ENCODE measurements around the gene SLC30A5.
"Not testable (repeated sequence)": the region's sequence is repeated elsewhere in the genome, so short reads cannot be mapped to it uniquely, and the experiment has no call there.

GRCh38 chr5:69088006-69088405, 5.8 kb upstream of the SLC30A5 start:
- not testable (repeated sequence) for TF ChIP-seq CTCF (IDR thresholded peaks at IDR 0.05; ENCODE audit: insufficient read depth, low read length); SPI1 (IDR thresholded peaks at IDR 0.05; ENCODE audit: borderline replicate concordance, low read depth); GABPA (IDR thresholded peaks at IDR 0.05; ENCODE audit: low read depth)
